Hindlimb muscle (tissue), 1 donor: ENCODE measurements around the gene SMIM10. TPM values are rescaled to one million over a fixed set of nuclear protein-coding genes. Genes with fewer than 3 reads are reported as not detected.
"Not testable (repeated sequence)": the region's sequence is repeated elsewhere in the genome, so short reads cannot be mapped to it uniquely, and the experiment has no call there.

ENCODE experiments used
- DNase-seq: peaks from one replicate; pipeline ENCODE4 v3.0.0-alpha.2; 2013
- polyA plus RNA-seq: library from polyadenylated mRNA; unstranded; fragments of 120-200 nt; gene quantifications from one replicate; pipeline ENCODE4 v1.2.1, GENCODE V29; 2013; ENCODE audit not compliant: insufficient read length

The SMIM10 gene
- polyA plus RNA-seq, 1 donor = 15.0 TPM

DNA sequence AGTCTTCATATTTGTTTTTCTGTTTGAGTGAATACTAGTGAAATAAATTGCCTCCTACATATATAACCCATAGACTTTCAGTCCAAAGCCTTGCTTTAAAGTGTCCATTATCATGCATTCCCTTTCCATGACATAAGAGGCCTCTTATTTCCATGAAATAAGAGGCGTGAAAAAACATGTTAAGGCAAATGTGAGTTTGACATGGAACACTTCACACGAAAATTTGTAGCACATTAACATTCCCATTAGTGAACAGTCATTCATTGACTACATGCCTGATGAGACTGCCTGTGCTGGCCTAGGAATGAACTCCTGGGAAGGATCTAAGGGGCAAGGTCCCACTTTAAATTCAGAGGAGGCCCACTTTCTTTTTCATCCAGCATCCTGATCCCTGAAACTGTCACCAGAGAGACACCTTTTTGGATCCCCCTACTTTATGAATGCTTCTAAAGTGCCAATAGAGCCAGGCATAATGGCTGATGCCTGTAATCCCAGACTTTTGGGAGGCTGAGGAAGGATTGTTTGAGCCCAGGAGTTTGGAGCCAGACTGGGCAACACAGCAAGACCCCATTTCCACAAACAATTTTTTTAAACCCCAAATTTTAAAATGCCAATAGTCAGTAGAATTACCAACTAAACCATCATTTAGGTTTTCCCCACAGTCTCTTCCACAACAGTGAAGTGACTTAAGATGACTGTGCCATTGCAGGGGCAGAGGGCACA is 24.9 kb downstream of the SMIM10 start:
- no peak for DNase-seq

DNA sequence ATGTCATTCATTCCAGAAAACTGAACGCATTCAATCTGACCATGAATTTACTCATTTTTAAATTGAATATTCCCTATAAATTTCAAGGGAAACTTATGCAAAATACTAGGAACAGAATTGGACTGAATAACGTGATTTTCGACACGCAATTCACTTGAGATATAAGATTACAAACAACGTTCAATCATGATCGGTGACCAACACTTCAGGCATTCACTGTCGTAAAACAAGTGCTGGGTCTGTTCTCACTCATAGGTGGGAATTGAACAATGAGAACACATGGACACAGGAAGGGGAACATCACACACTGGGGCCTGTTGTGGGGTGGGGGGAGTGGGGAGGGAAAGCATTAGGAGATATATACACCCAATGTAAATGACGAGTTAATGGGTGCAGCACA is 29.1 kb downstream of the SMIM10 start:
- DNase-seq = not testable (repeated sequence)

DNA sequence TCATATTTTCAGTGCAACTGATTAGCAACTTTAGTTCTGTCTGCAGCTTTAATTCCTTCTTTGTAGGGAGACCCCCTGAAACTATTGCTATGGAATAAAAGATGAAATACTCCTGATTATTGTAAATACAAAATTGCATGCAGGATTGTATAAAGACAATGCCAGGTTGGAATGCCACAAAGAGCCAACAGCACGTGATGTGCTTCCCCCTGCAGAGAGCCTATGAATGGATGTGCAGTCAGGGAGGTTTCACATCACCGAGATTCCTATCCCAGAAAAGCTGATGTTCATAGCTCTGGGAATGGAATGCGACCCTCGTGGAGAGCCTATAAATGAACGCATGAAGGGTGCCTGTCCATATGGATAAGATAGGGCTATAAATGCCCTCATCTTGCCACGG is 33.0 kb downstream of the SMIM10 start:
- not testable (repeated sequence) for DNase-seq

DNA sequence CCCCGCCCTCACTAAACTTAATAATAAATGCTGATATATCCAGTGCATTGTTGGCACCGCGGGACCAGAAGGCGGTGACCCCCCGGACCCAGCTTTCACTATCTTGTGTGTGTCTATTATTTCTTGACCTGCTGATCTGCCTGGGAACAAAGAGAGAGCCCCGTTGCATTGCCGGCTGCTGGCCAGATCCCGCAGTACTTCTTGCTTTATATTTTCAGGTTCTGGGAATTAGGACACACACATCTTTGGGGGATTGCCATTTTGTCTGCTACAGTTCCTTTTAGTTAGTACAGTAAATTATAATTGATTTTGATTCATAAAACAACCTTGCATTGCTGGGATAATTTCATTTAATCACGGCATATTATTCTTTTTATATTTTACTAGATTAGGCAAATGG is 33.7 kb downstream of the SMIM10 start:
- DNase-seq = no peak

DNA sequence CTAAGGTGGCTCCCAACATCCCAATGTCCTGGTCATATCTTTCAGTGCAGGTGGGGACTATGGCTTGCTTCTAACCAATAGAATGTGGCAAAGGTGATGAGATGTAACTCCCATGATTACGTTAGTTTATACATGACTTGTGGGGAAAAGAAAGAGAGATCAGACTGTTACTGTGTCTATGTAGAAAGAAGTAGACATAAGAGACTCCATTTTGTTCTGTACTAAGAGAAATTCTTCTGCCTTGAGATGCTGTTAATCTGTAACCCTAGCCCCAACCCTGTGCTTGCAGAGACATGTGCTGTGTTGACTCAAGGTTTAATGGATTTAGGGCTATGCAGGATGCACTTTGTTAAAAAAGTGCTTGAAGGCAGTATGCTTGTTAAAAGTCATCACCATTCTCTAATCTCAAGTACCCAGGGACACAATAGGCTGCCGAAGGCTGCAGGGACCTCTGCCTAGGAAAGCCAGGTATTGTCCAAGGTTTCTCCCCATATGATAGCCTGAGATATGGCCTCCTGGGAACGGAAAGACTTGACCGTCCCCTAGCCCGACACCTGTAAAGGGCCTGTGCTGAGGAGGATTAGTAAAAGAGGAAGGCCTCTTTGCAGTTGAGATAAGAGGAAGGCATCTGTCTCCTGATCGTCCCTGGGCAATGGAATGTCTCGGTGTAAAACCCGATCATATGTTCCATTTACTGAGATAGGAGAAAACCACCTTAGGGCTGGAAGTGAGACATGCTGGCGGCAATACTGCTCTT is 39.6 kb downstream of the SMIM10 start:
- DNase-seq = not testable (repeated sequence)

DNA sequence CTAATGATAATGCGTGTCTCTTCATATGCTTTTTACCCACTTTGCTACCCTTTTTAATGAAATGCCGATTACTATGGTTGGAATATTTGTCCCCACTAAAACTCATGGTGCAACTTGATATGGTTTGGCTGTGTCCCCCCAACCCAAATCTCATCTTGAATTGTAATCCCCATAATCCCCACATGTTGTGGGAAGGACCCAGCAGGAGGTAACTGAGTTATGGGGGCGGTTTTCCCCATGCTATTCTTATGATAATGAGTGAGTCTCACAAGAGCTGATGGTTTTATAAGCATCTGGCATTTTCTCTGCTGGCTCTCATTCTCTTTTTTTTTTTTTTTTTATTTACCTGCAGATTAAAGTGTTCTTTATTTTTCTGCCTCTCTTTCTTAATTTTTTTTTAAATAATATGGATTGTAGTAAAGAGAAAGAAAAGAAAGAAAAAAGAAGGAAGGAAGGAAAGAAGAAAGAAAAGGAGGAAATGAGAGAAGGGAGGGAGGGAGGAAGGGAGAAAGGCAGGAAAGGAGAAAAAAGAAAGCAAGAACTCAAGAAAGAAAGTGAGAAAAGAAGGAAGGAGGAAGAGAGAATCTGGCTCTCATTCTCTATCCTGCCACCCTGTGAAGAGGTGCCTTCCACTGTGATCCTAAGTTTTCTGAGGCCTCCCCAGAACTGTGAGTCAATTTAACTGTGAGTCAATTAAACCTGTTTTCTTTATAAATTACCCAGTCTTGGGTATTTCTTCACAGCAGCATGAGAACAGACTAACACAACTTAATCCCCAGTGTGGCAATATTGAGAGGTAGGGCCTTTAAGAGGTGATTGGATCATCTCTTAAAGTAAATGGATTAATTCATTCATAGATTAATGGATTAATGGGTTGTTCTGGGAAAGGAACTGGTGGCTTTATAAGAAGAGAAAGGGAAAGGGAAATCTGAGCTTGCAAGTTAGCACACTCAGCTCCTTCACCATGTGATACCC is 50.6 kb downstream of the SMIM10 start:
- DNase-seq = not testable (repeated sequence)

Other genes with a start within 250 kb of the SMIM10 start
- 31.0 TPM for gene PABIR2, start 193.8 kb upstream of the SMIM10 start, polyA plus RNA-seq
- gene MOSPD1, start 75.7 kb upstream of the SMIM10 start, polyA plus RNA-seq = 36.8 TPM
- 36.0 TPM for gene RTL8B, start 31.6 kb downstream of the SMIM10 start, polyA plus RNA-seq
- 516 TPM for gene RTL8C, start 41.4 kb downstream of the SMIM10 start, polyA plus RNA-seq
- 70.7 TPM for gene RTL8A, start 61.1 kb downstream of the SMIM10 start, polyA plus RNA-seq
- 0.97 TPM for gene SMIM10L2B, start 107.7 kb downstream of the SMIM10 start, polyA plus RNA-seq
- not detected for gene ETDB, start 129.5 kb downstream of the SMIM10 start, polyA plus RNA-seq
- gene CT55, start 180.4 kb downstream of the SMIM10 start, polyA plus RNA-seq = not detected